Mammary epithelial cell (primary cell): Measurements from ENCODE around the gene PHLPP1.

Experiments
- CTCF ChIP-seq, 2 donors: IDR thresholded peaks in 1 of 2; conservative IDR thresholded peaks in 1 of 2; 2 replicates each; pipeline ENCODE4 v1.5.1; 2011 to 2012; ENCODE audit warnings: inconsistent platforms in 2 of 2, low read length in 2 of 2, mild to moderate bottlenecking in 2 of 2, control low read depth in 1 of 2, low read depth in 1 of 2; ENCODE audit not compliant: insufficient read depth in 1 of 2; ENCODE audit errors: extremely low read depth in 1 of 2
- EZH2 ChIP-seq: IDR thresholded peaks from 2 replicates; pipeline ENCODE4 v1.6.1; 2012; ENCODE audit warnings: low read length, inconsistent platforms, borderline replicate concordance

DNA sequence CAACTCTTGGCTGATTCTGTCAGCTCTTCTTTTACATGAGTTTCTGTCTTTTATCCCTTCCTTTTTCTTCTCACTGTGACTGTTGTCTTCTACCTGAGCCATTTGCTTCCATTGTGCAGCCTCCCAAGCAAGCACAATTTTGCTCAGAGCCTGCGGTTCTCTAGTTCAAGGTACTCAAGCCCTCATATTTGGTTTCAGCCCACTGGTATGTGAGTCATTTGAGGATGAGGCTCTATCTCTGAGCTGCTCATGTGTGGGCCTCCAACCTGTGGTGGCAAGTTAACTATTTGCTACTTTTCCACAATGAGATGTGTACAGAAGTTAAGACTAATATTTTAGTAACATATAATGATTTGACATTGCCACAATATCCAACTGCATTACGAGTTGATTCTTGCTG, 183.0 kb downstream of the PHLPP1 start:
- TF ChIP-seq CTCF (conservative IDR thresholded peaks at IDR 0.05 in 1 of 2, IDR thresholded peaks at IDR 0.05 in 1 of 2; ENCODE audit: extremely low read depth in 1 of 2, insufficient read depth in 1 of 2, low read depth in 1 of 2, low read length in 2 of 2) (no peak), EZH2 (no peak)
